Right cardiac atrium (tissue), 5 donors: Measurements from ENCODE around the gene DUSP6. TPM values are rescaled to one million over a fixed set of nuclear protein-coding genes. Genes with fewer than 3 reads are reported as not detected.

ENCODE experiments used
- ATAC-seq, 2 donors: fragments of 200-7000 bp; cut with Tn5 transposase; one replicate each; pipeline versions ENCODE4 v1.8.0 to v1.9.1; 2020; ENCODE audit warnings: moderate library complexity in 2 of 2, mild to moderate bottlenecking in 1 of 2
- DNase-seq, 3 donors: peaks; one replicate each; pipeline ENCODE4 v3.0.0-alpha.2; 2020
- H3K27ac ChIP-seq: one replicate; pipeline ENCODE4 v1.5.1; 2013; ENCODE audit warnings: mild to moderate bottlenecking, low read length, control low read depth, moderate library complexity
- H3K27me3 ChIP-seq: one replicate; pipeline ENCODE4 v1.6.1; 2013; ENCODE audit not compliant: control insufficient read depth, insufficient read depth
- H3K4me1 ChIP-seq: one replicate; pipeline ENCODE4 v1.6.1; 2013; ENCODE audit warnings: low read length; ENCODE audit not compliant: control insufficient read depth, insufficient read depth
- H3K4me3 ChIP-seq: one replicate; pipeline ENCODE4 v1.5.1; 2013; ENCODE audit warnings: low read length, control low read depth
- H3K9me3 ChIP-seq: one replicate; pipeline ENCODE4 v1.6.1; 2013; ENCODE audit warnings: low read length; ENCODE audit not compliant: control insufficient read depth
- WGBS: extraction: QIAGEN DNeasy Blood & Tissue Kit; methylation state at CpG from one replicate; pipeline ENCODE4 v1.1.7; 2013; 5-methylcytosine and 5-hydroxymethylcytosine counted together
- intact Hi-C, 4 donors: fragments of 100-400 bp; cut with DNase I; formaldehyde crosslinking; loops; one replicate each; pipeline versions ENCODE4 v1.11.0 to v1.14.0; 2022 to 2023
- polyA plus RNA-seq: library from polyadenylated mRNA; stranded (reverse); fragments of 200-250 nt; gene quantifications from one replicate; pipeline ENCODE4 v1.2.3, GENCODE V29; 2013
- total RNA-seq, 4 donors: library from RNA; stranded (reverse); fragmentation: NEBNext Ultra II Directional; extraction: Animal tissue kit (Norgen Biotek cat#: 25700); gene quantifications; one replicate each; pipeline ENCODE4 v1.2.1, GENCODE V29; 2021
- donor health status: healthy with polysubstance abuse.
- donor health status: DM: no; HTN: yes; CAD: no.
- donor health status: DM: no; HTN: no; CAD: no.
- donor health status: DM: no; HTN: yes; CAD: no; lungs with severe emphysema.
- donor health status: DM: yes; HTN: yes; CAD: no.

Gene DUSP6
- total and polyA plus RNA-seq, 5 donors = 18.5 to 27.8 (median 23.5) TPM

DNA sequence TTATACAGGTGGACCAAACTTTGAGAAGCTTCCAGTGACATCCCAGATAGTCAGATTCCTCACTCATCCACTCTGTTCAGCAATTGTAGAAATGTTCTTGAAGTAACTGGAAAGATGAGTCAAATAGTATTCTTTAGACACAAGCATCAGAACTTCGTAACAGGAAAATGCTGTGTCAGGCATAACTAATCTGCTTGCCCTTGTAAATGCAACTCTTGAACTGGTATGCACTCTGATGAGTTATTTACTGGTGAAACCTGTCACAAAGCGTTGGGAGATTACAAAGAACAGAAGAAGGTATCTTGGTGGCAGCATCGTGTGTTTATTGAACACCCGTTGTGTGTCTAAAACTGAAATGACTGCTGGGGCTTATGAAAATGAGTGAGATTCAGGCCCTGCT lies 10.8 kb upstream of the DUSP6 start:
- Histone ChIP-seq H3K4me1 (peaks cover 2% of the 10 kb centered on the region), H3K9me3 (no peaks in the 10 kb centered on the region), H3K4me3 (no peak overlapping the region), H3K27me3 (no peaks in the 10 kb centered on the region), H3K27ac (peak overlapping the region; percentile 61)
- peak; percentile 38 to 41 for ATAC-seq
- 67% methylated on average over 4 of the region's 4 CpGs for WGBS
- DNase-seq = no peak
- intact Hi-C loops = loop anchor here in 1 of 4 donors (10.0 kb wide), 1 partner anchor 162 kb away; the partner anchor contains the start of genes GALNT4 and POC1B

DNA sequence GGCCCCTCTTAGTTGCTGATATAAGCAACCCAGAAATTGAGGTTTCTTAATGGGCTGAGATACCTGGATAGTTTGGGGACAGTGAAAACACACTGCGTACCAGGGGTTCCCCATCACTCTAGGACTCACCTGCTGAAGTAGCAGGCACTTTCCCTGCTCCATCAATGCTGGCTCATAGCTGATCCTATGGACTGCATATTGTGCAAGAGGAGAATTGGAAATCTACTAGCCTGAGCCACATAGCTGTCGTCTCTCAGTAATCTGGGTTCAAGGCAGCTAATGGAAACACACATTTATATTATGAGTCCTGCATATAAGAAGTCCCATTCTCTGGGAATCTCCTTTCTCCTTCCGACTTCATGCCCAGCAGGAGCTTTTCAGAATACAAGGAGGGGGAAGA lies 7.3 kb upstream of the DUSP6 start:
- no peaks in the 10 kb centered on the region for H3K9me3 ChIP-seq
- intact Hi-C loops = loop anchor here in 3 of 4 donors (5.0 to 10.0 kb wide), 4 partner anchors 93 to 305 kb away; partner anchors contain the start of genes GALNT4 (in 2 of the 3) and POC1B (in 2 of the 3)

DNA sequence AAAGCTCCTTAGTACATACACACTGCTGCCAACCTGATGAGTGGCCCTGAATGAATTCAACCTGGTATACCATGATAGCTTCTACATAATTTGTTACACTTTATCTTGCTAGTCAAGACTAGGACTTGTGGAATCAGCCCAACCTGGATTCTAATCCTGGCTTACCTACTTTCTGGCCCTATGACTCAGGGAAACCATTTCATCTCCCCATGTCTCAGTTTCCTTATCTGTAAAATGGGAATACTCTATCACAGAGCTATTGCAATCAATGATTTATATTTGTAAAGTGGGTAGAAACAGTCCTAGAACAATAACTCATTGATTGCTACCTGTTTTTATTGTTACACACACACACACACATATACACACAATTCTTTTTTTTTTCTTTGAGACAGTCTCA lies 6.5 kb upstream of the DUSP6 start:
- Histone ChIP-seq H3K27me3 (no peaks in the 10 kb centered on the region), H3K27ac (no peak overlapping the region), H3K4me3 (no peak overlapping the region), H3K9me3 (no peaks in the 10 kb centered on the region), H3K4me1 (peaks cover 5% of the 10 kb centered on the region)
- DNase-seq (no peak), ATAC-seq (no peak)
- intact Hi-C loops = loop anchor here in 2 of 4 donors (5.0 to 10.0 kb wide), 4 partner anchors 93 to 304 kb away; partner anchors contain the start of genes GALNT4 (in 1 of the 2) and POC1B (in 1 of the 2)

More for the DNA sequence above, 7.3 kb upstream of the DUSP6 start:
- no peak for ATAC-seq
- WGBS = 93% methylated on average over 3 of the region's 3 CpGs
- H3K27ac ChIP-seq = no peak overlapping the region
- no peak overlapping the region for H3K4me3 ChIP-seq
- DNase-seq = no peak
- peaks cover 5% of the 10 kb centered on the region for H3K4me1 ChIP-seq
- H3K27me3 ChIP-seq = no peaks in the 10 kb centered on the region

DNA sequence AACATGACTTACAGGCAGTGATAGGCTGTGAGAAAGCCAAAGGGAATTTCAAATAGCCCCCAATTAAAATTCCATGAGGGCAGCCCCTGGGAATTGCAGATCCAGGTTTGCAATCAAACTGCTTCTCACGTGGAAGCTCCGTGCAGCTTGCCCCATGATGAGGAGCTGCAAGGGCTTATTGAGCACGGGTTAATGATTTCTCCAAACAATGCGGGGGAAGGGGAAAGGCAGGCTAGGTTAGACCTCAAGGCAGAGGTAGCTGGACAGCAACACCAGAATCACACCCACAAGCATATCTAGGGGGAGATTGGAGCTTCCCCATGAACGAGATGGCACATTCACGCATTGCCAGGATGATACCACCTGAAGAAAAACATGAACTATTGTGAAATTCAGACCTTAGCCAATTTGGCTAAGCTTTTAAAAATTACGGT lies 5.0 kb upstream of the DUSP6 start:
- H3K27ac ChIP-seq = no peak overlapping the region
- 70% methylated on average over 7 of the region's 7 CpGs for WGBS
- H3K27me3 ChIP-seq = no peaks in the 10 kb centered on the region
- no peaks in the 10 kb centered on the region for H3K9me3 ChIP-seq
- intact Hi-C loops = loop anchor here in 2 of 4 donors (5.0 to 10.0 kb wide), 4 partner anchors 95 to 303 kb away; partner anchors contain the start of genes GALNT4 (in 1 of the 2) and POC1B (in 1 of the 2)
- DNase-seq (no peak), ATAC-seq (no peak)
- H3K4me3 ChIP-seq = no peak overlapping the region
- H3K4me1 ChIP-seq = peaks cover 3% of the 10 kb centered on the region

DNA sequence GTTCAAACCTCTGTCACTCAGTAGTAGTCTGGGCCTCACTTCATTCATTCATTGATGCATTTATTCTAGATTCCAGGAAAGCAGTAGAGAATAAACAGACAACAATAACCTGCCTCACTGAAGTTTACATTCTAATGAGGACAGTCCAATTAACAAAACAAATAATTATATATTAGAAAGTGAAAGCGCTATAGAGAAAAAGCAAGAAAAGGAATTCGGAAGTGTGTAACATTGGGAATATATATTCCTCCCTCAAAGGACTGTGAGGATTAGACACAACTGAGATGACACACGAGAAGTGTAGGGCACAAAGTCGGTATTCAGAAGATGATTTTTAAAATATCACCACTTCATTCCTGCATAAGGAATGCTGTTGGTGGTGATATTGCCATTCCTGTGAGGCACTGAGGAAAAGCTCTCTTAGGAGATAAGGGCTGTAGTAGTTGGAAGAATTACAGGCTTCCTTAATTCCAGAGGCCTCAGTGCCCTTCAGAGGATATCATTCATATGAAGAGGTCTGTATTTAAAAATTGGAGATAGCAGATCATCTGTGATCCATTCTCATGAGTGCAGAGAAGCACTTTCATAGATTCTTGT lies 3.9 kb upstream of the DUSP6 start:
- Histone ChIP-seq H3K27ac (no peak overlapping the region), H3K27me3 (no peaks in the 10 kb centered on the region), H3K4me1 (peaks cover 3% of the 10 kb centered on the region), H3K4me3 (no peak overlapping the region), H3K9me3 (no peaks in the 10 kb centered on the region)
- ATAC-seq = no peak
- intact Hi-C loops = loop anchor here in 2 of 4 donors (5.0 to 10.0 kb wide), 4 partner anchors 96 to 301 kb away; partner anchors contain the start of genes GALNT4 (in 1 of the 2) and POC1B (in 1 of the 2)
- DNase-seq = no peak
- WGBS = 72% methylated on average over 4 of the region's 4 CpGs

DNA sequence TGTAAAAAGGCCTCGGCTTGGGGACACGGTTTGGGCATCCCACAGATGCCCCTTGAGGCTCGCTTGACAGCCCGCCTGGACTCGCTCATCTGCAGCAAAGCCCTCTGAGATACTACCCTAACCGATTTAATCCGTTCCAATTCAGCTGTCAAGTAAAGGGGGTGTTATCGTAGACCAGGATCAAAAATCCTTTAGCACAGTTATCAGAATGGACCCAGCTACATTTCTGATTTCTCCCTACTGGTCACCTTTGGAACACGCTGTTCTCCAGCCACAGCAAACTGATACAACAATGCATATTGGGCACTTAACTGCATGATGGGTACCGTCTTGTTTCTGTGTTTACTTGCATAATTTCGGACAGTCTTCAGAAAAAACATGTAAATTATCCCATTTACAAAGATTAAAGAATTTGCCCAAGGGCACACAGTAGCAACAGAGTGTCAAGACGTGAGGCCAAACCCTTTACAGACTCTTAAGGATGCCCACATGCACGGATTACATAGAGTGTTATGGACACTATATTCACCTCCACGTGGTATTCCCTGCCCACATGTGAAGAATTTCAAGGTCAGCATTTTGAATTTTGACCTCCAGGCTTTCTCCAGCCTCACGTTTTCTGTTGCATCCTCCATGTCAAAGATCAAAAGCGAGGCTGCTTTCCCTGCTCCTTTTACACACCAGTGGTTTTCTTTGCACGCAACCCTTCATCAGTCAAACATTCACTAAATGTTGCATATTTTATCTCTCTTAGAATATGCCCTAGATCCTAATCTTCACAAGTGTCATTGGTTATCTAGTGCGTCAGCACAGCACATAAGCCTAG lies 3.2 kb upstream of the DUSP6 start:
- intact Hi-C loops = loop anchor here in 2 of 4 donors (5.0 to 10.0 kb wide), 4 partner anchors 97 to 301 kb away; partner anchors contain the start of genes GALNT4 (in 1 of the 2) and POC1B (in 1 of the 2)
- Histone ChIP-seq H3K27me3 (no peaks in the 10 kb centered on the region), H3K9me3 (no peaks in the 10 kb centered on the region), H3K4me1 (peaks cover 3% of the 10 kb centered on the region), H3K4me3 (peak overlapping the region; percentile 60), H3K27ac (peak overlapping the region; percentile 88)
- DNase-seq (peak in 2 of 3 donors; percentile 27 to 54), ATAC-seq (no peak)
- 72% methylated on average over 18 of the region's 18 CpGs for whole genome bisulfite sequencing

DNA sequence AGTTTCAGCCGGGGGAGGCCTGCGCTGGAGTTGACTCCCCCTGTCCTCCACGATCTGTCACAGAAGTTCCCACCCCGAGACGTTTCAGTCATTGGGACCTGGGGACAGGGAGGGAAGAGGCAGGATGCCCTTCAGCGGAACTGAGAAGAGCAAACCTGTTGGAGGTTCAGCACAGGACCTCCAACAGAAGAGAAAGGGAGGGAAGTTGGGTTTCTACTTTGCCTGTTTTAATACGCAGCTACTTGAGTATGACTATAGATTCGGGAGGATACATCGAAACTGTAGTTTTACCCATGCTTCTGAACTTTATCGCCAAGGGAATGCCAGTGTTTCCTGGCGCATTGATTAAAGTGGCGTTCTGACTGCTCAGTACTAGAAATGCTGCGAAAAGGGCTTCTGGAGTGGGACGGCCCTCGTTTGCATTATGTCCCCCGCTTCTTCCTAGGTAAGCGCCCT lies 2.3 kb upstream of the DUSP6 start:
- DNase-seq (no peak), ATAC-seq (no peak)
- H3K27me3 ChIP-seq = no peaks in the 10 kb centered on the region
- peaks cover 3% of the 10 kb centered on the region for H3K4me1 ChIP-seq
- no peaks in the 10 kb centered on the region for H3K9me3 ChIP-seq
- intact Hi-C loops = loop anchor here in 3 of 4 donors (5.0 to 10.0 kb wide), 5 partner anchors 98 to 302 kb away; partner anchors contain the start of genes GALNT4 (in 1 of the 3) and POC1B (in 1 of the 3)
- peak overlapping the region; percentile 88 for H3K27ac ChIP-seq
- 30% methylated on average over 17 of the region's 17 CpGs for WGBS
- H3K4me3 ChIP-seq = peak overlapping the region; percentile 60

DNA sequence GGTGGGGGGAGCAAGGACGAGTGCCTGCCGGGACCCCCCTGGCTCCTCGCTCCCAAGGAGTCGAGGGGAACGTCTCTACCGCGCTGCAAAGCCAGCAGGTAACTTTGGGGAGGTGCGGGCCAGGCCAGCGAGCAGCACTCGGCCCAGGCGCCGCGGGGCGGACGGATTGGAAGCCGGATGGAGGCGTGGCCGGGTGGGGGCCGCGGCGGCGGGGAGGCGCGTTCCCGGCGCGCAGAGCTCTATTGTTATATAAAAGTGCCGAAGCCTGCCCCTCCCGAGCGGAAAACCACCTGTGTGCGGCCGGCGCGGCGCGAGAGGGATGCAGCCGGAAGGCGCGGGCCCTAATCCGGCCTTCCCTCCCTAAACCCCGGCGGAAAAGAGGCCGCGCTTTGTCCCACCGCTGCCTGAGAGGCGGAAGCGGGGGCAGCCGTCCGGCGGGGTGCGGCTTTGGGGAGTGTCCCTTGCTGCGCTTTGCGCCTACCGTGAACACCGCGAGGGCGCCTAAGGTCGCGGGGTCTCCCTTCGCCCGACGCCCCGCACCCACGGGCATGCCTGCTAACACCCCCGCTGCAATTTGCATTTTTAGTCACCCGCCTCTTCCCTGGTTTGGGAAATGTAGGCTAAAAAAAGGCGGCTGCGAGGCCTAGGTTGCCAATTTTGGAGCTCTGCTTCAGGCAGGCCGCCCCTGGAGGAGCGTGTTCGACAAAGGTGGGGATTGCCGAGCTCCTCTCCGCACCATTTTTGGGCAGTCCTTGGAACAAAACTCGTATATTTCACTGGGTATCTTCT lies 1.7 kb upstream of the DUSP6 start:
- no peaks in the 10 kb centered on the region for H3K9me3 ChIP-seq
- H3K27me3 ChIP-seq = no peaks in the 10 kb centered on the region
- peak overlapping the region; percentile 88 for H3K27ac ChIP-seq
- DNase-seq (peak; percentile 86 to 95 (median 93)), ATAC-seq (peak; percentile 58 to 67)
- H3K4me3 ChIP-seq = peak overlapping the region; percentile 60
- peaks cover 3% of the 10 kb centered on the region for H3K4me1 ChIP-seq
- intact Hi-C loops = loop anchor here in 3 of 4 donors (2.0 to 10.0 kb wide), 6 partner anchors 98 to 302 kb away; partner anchors contain the start of genes GALNT4 (in 1 of the 3) and POC1B (in 1 of the 3)
- under 1% methylated on average over 74 of the region's 74 CpGs for WGBS

DNA sequence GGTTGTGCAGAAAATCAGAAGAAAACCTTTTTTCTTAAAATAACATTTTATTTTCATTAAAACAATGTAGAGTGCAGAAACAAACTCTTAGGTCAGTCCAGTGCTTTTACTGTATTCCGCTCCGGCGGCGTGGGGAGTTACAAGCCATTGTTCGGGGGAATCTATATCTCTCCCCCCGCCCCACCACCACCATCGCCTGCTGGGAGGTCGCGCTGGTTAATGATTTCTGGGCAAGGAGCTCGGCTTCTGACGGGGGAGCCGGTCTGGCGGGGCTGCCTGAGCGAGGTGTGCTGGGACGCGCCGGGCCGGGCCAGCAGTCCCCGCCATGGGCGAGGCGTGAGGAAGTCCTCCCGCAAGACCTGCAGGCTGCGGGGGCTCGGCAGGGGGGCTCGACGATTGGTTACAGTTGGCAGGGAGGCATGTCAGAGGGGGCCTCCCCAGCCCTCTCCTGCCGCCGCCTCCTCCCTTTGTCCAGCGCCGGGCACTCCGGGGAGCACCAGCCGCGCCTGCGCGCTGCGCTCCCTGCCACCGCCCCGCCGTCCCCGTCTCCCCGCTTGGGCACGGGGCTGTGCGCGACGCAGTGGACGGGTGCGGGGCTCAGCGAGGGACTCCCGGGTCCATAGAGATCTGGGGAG lies 1.0 kb upstream of the DUSP6 start:
- ATAC-seq (peak; percentile 81 to 84), DNase-seq (peak; percentile 80 to 93 (median 91))
- intact Hi-C loops = loop anchor here in 3 of 4 donors (2.0 to 10.0 kb wide), 6 partner anchors 99 to 301 kb away; partner anchors contain the start of genes GALNT4 (in 1 of the 3) and POC1B (in 1 of the 3)
- peaks cover 3% of the 10 kb centered on the region for H3K4me1 ChIP-seq
- no peaks in the 10 kb centered on the region for H3K27me3 ChIP-seq
- H3K9me3 ChIP-seq = no peaks in the 10 kb centered on the region
- H3K4me3 ChIP-seq = peak overlapping the region; percentile 60
- WGBS = under 1% methylated on average over 49 of the region's 49 CpGs
- peak overlapping the region; percentile 88 for H3K27ac ChIP-seq

DNA sequence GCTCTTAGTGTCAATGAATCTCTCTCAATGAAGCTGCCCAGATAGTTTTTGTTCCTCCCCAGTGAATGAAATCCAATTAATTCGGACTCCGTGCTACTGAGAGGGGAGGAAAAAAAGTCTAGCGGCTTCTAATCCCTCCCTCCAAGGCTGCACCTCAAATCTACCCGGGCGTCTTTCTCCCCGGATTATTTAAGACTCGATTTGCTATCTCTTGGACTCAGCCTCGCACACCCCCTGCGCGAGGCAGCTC lies 134 bp downstream of the DUSP6 start:
- intact Hi-C loops = loop anchor here in 3 of 4 donors (2.0 to 10.0 kb wide), 6 partner anchors 100 to 300 kb away; partner anchors contain the start of genes GALNT4 (in 1 of the 3) and POC1B (in 1 of the 3)
- peaks cover under 1% of the 10 kb centered on the region for H3K4me1 ChIP-seq
- under 1% methylated on average over 10 of the region's 10 CpGs for WGBS

More for the DNA sequence above, 134 bp downstream of the DUSP6 start:
- Histone ChIP-seq H3K27me3 (no peaks in the 10 kb centered on the region), H3K9me3 (no peaks in the 10 kb centered on the region), H3K4me3 (peak overlapping the region; percentile 60), H3K27ac (peak overlapping the region; percentile 80)
- DNase-seq (no peak), ATAC-seq (no peak)
